HG02981 (cell line): ENCODE results near the gene HSPA4.
A peak's percentile ranks its signal among the peaks of the same experiment; 100 is the strongest.
"Not testable (repeated sequence)": the region's sequence is repeated elsewhere in the genome, so short reads cannot be mapped to it uniquely, and the experiment has no call there.

ENCODE experiments used
- ATAC-seq: cut with Tn5 transposase; IDR thresholded peaks from one replicate; pipeline ENCODE4 v1.9.1; 2021; ENCODE audit warnings: mild to moderate bottlenecking, moderate library complexity; ENCODE audit not compliant: unreplicated experiment

The HSPA4 gene

DNA sequence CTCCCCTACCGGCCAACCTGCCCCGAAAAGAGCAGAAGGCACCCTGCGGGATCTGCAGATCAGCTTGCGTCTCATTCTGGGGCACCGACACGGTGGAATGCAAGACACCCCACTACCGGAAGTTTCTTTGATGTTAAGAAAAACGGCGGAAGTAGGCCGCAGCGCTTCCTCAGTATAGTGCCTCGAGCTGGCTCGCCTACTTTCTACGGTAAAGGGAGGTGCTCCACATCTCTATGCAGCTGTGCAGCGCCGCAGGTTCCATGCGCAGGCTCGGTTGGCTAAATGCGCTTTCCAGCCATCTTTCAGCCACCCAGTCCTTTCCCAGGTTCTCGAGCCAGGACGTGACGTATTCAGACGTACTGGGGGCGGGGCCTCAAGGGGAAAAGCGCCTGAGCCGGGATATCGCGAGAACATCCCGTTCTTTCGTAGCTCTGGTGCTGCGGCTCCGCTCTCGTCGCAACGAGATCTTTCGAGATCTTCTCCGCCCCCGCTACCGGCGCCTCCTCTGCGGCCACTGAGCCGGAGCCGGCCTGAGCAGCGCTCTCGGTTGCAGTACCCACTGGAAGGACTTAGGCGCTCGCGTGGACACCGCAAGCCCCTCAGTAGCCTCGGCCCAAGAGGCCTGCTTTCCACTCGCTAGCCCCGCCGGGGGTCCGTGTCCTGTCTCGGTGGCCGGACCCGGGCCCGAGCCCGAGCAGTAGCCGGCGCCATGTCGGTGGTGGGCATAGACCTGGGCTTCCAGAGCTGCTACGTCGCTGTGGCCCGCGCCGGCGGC is at the start of gene HSPA4:
TSS of gene HSPA4 (plus strand) at position 472 of the 775 bp plus-strand sequence. CDS start at position 710, 238 bp downstream.
- peak; percentile 81 for ATAC-seq

DNA sequence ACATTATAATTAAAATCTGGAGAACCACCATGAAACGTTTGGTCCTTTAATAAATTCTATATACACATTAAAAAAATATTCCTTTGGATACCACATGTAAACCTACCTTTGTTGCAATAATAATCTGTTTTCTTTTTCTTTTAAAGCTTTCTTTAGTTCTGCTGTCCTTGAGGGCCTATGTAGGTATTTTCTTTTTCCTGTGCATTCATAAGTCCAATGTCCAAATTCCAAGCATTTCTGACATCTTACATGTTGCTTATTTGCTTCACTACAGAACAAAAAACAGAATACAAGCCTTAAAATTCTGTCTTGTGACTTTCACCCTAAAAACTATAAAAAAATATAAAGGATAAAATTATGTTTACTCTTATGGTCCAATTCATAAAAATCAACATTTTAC is 45.2 kb upstream of the HSPA4 start:
- no peak for ATAC-seq

DNA sequence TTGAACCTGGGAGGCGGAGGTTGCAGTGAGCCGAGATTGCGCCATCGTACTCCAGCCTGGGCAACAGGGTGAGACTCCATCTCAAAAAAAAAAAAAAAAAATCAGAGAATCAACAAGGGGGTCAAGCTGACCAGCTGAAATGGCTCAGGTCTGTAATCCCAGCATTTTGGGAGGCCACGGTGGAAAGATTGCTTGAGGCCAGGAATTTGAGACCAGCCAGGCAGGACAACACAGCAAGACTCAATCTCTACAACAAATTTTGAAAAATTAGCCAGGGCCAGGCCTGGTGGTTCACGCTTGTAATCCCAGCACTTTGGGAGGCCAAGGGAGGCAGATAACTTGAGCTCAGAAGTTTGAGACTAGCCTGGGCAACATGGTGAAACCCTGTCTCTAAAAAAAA is 43.4 kb upstream of the HSPA4 start:
- not testable (repeated sequence) for ATAC-seq

DNA sequence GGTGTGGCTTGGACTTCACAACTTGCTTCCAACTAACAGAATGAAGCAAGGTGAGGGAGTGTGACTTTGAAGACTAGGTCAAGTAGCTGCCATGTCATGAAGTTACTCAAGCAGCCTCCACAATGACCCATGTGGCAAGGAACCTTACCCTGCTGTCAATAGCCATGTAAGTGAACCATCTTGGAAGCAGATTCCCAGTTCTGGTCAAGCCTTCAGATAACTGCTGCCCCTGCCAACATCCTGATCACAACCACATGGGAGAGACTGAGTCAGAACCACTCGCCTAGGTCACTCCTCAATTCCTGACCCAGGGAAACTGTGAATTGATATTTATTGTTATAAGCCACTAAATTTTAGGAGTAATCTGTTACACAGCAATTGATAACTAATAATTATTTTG is 36.3 kb upstream of the HSPA4 start:
- ATAC-seq: no peak

DNA sequence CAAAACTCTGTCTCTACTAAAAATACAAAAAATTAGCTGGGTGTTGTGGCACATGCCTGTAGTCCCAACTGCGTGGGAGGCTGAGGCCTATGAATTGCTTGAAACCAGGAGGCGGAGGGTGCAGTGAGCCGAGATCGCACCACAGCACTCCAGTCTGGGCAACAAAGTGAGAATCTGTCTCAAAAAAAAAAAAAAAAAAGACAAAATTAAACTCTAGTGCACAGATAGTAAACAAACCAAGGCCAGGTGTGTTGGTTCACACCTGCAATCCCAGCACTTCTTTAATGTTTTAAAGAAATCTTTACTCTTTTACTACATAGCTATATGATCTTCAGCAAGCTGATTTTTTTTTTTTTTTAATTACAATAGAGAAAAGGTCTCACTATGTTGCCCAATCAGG is 33.8 kb upstream of the HSPA4 start:
- ATAC-seq: no peak

DNA sequence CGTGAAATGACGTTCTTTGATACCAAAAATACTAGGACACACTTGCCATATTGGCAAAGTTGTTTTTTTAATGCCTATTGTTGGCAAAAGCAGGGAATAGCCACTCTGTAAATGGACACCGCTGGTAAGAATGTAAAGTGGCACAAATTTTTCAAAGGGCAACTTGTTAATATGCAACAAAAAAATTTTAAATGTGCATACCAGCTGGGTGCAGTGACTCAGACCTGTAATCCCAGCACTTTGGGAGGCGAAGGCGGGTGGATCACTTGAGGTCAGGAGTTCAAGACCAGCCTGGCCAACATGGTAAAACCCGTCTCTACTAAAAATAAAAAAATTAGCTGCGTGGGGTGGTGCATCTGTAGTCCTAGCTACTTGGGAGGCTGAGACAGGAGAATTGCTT is 32.3 kb upstream of the HSPA4 start:
- not testable (repeated sequence) for ATAC-seq

DNA sequence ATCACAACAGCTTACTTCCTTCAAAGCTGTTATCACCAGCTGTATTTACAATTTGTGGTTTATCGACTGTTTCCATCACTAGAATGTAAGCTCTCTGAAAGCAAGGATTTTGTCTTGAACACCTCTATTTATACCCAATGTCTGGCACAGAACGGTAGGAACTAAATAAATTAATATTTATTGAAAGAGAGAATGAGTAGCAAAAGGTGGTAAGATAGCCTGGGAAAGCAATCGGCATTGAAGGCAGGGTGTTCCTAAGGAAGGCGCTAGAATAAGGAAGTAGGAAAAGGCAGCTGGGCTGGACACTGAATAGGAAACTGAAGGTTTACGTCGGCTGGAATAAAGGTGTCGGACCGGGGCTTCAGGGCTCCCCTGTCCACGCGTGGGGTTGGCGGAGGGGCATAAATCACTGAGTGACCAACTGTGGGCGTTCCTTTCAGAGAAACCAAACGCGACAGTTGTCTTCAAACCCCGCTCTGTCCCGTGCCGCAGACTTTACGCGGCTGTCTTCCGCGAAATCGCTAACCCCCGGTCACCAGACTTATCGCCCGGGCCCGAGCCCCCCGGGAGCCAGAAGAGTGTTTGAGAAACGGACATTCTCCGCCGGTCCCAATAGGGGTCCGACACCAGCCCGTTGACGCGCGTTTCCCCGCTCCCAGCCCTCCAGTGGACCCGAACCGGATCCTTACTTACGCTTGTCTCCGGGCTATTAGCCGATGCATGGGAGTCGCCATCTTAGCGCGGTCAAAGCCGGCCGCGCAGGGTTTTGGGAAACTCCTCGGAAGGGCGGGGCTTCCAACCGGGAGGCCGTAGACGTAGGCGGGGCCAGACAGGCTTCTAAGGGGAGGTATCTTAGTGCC is 25.8 kb upstream of the HSPA4 start, which contains the start of gene ZCCHC10:
TSS of gene ZCCHC10 (minus strand) at position 746 of the 860 bp plus-strand sequence. CDS start at position 734, 12 bp downstream.
- peak; percentile 98 for ATAC-seq

DNA sequence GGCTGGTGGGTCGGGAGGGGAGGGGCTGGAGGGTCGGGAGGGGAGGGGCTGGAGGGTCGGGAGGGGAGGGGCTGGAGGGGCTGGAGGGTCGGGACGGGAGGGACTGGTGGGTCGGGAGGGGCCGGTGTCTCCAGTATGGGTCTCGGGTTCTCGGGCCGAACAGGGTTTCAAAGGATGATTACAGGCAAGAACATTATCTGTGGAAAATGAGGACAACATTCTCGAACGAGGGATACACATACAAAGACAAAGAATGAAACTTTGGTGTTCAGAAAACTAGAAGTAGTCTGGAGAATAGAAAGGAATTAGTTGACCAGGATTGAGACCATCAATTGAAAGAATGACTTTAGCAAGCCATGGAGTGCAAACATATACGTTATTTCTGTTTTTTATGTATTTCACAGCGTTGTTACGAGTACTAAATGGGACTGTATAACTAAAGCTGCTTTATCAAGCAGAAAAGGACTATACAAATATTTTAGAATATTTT is 25.1 kb upstream of the HSPA4 start:
- ATAC-seq: no peak

DNA sequence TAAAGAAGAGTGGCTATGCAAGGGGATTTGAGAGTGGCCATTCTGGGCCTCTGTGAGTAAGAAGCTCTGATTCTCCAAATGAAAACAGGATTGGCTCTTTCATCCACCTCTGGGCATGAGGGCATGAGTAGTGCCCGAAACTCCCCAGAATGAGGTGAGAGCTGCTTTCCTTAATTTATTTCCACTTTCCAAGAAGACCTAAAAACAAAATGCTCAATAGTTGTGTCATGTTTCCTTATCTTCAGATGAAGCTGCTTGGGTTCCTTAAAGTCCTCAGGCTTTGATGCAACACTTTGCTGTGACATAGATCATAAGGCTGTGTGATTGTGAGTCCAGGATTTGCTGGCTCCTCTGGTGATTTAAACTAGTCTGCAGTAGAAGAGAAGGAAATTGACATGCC is 22.4 kb upstream of the HSPA4 start:
- ATAC-seq: no peak

DNA sequence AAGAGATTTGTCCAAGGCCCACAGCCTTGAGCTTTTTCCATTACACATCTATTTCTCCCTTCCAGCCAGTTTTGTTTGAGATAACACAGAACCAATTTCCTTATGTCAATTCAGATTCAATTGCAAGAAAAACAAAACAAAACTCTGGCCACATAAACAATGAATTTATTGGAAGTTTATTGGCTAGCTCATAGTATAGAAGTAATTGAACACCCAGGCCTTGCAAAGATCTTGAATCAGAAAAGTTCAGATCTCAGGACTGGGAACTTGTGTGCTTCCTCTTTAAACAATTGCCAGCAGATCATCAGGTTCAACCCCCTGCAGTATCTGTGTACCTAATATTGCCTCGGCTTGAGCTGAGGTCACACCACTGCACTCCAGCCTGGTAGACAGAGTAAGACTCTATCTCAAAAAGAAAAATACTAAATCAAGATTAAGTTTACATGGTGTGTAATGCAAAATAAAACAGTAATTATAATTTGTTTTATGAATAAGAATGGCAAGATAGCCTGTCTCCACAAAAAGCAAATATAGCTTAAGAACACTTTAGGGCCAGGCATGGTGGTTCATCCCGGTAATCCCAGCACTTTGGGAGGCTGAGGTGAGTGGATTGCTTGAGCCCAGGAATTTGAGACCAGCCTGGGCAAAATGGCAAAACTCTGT is 21.3 kb upstream of the HSPA4 start:
- no peak for ATAC-seq

DNA sequence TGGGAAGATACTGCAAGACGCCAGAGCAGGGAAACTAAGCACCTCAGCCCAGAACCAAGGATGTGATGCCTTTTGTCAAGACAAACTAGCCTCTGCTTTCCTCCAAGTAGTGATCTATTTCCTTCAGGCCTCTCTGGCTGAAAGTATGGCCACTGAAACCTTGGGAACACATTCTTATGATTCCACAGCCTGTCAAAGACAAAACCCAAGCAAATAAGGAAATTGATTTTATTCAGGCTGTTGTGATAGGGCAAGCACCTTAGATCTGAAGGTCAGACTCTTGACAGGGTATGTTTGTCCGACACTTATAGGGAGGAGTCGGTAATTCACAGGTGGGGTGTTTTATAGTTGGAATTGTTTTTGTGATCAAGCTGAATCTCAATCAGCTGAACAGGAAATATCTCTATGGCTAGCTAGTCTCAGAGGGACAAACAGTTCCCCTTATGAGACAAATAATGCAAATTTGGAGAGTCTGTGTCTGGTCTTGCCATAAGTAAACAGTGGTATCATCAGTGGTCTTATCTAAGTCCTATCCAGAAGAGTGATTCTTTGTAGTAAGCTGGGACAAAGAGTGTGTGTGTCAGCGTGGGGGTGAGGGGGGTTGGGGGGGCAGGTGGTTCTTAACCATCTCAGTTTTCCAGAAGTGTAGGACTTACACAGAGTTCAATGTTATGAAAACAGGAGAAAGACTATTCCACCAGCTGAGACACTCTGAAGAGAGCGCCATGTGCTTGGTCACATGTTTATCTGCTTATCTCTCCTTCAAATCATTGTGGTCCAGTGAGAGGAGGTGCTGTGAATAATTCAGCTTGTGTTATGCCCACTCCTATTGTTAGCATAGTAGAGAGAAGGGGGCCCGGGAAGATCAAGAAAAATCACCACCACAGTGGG is 18.7 kb upstream of the HSPA4 start:
- peak; percentile 63 for ATAC-seq

DNA sequence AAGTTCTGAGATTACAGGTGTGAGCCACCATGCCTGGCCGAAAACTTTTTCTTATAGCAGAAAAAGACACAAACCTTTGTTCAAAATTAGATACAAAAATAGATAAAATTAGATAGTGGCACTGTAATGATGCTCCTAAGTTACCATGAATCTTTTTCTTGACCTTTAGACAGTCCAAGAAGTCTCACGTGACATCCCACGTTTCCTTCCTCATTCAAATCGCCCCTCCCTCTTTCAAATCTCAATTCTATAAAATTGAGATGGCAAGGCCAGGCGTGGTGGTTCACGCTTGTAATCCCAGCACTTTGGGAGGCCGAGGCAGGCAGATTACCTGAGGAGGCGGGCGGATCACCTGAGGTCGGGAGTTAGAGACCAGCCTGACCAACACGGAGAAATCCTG is 17.7 kb upstream of the HSPA4 start:
- no peak for ATAC-seq

DNA sequence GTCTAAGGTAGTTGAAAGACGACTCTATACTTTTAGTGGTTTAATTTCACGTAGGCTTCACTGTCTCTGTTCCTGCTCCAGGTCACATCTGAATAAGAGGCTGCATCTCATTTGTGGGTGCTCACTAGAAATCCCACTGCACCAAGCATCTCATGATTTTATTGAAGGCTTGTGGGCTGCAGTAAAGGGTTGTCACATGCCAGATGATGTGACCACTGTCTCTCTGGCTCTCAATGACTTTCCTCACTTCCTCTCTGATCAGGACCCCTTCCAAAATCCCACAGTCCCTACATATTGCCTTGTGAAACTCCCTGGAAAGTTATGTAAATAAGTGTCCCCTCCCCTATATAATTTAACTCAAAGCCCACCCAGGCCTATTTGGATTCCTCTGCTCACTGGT is 16.6 kb upstream of the HSPA4 start:
- no peak for ATAC-seq

DNA sequence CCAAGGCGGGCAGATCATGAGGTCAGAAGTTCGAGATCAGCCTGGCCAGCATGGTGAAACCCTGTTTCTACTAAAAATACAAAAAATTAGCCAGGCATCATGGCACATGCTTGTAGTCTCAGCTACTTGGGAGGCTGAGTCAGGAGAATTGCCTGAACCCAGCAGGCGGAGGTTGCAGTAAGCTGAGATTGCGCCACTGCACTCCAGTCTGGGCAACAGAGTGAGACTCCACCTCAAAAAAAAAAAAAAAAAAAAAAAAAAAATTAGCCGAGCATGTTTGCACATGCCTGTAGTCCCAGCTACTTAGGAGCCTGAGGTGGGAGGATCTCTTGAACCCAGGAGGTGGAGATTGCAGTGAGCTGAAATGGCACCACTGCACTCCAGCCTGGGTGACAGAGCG is 15.1 kb upstream of the HSPA4 start:
- ATAC-seq: not testable (repeated sequence)

DNA sequence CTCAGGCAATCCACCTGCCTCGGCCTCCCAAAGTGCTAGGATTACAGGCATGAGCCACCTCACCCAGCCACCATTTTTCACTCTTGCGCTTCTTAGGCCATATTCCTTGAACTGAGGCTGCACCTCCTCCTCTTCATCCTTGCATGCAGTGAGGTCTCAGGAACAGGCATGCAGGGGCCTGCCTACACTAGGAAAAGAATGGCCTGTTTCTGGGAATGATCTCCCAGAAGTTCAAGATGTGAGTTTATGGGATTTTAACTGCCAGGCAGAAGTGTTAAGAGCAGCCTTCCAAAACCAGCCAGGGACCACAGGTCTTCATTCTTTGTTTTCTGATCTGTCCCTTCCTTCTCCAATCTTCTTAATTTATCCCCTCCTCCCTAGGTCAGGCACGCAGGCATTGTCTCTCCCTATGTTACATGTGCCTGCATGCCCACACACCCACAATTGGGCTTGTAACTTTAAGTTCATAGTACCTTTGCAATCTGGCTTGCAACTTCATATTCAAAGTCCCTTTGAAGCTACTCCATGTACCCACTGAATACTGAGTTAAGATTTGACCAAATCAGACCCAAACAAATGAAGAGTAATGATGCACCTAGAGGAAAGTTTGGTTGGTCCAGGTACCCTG is 10.5 kb upstream of the HSPA4 start:
- no peak for ATAC-seq

DNA sequence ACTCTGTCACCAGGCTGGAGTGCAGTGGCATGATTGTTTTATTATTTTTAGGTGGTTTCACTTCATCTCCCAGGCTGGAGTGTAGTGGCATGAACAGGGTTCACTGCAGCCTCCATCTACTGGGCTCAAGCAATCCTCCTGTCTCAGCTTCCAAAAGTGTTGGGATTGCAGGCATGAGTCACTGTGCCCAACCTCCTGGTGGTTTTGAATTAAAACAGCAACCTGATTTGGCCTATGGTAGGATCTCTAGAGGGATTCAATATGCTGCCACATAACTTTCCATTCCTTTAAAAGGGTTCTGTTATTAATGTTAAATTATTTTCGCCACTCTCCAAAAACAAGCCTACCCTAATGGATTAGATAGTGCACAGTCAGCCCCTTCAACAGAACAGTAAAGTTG is 9.9 kb upstream of the HSPA4 start:
- ATAC-seq: no peak

DNA sequence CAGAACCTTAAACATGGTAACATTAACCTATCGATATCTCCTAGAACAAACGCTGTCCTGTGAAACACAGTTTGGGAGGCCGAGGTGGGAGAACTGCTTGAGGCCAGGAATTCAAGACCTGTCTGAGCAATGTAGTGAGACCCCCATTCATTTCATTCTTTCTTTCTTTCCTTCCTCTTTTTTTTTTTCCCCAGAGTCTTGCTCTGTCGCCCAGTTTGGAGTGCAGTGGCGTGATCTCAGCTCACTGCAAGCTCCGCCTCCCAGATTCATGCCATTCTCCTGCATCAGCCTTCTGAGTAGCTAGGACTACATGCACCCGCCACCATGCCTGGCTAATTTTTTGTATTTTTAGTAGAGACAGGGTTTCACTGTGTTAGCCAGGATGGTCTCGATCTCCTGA is 5.3 kb upstream of the HSPA4 start:
- not testable (repeated sequence) for ATAC-seq

DNA sequence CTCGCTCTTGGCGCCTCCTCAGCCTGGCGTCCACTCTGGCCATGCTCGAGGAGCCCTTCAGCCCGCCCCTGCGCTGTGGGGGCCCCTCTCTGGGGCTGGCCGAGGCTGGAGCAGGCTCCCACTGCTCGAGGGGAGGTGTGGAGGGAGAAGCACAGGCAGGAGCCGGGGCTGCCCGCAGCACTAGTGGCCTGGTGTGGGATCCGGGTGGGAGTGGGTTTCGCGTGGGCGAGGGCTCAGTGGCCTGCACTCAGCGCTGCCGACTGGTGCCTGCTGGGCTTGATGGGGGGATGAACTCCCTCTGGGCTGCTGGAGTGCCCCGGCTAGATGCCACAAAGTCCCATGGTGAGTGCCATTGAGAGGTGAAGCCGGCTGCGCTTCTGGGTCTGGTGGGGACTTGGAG is 4.4 kb upstream of the HSPA4 start:
- no peak for ATAC-seq

DNA sequence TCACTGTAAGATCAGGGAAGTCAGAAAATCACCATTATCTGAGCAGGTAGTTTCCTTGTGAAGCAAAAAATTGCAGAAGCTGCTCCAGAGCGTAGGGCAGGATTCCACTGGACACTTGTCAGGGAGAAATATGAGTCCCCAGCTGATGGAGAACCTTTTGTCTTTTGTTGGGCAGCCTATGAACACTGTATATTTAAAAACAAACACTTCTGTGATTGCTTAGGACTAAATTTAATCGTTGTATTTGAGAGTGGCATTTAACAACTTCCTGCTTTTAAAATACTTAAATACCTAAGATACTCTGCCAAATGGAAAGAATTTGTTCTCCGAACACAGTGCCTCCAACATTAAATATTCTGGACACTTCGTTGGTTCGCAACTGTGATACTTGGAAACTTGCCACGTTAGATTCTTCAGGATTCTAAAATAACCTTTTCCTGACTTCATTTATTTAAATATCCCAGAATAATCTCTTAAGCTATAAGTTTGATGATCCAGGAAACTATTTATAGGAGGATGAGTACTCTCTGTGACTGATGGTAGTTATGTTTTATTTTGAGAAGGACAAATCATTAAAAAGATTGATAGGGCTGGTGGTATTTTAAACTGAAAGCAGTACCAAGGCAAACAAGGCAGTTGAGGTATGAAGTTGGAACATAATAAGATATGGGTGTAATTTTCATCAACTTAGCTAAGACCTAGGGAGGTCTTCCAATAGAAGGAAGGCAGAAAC is 2.7 kb upstream of the HSPA4 start:
- ATAC-seq: no peak
